ENCODE results near the gene PDCD2L. TPM values are rescaled to one million over a fixed set of nuclear protein-coding genes. Genes with fewer than 3 reads are reported as not detected.

PDCD2L gene
- total and polyA plus RNA-seq, 2 of the 8 experiments (the other 6 are each of a cell fraction or from before 2014, with no cell fraction given) = 51.5 to 78.1 TPM

DNA sequence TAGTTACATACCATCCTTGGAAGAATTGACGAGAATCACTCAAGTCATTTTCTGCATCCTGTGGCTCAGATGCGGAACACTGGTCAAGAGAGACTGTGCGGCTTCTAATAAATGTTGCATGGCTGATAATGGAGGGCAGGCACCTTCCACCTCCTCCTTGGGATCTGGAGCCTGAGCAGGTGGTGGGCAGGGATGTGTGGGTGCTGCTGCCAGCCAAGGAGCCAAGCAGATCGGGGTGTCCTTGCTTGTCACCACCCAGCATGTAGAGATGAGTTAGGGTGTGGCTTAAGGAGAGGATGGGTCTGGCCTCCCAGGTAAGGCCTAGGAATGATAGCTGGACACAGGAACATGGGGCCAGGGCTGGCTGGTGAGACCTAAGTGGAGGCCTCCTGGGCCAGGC, 21.7 kb upstream of the PDCD2L start:
- no peaks in the 10 kb centered on the region for H3K27me3 ChIP-seq (replicated peaks in 1 of 4; ENCODE audit: control insufficient read depth in 3 of 4, extremely low read depth in 1 of 4, insufficient read depth in 3 of 4, low read length in 3 of 4)
- no peaks in the 10 kb centered on the region for H3K9me3 ChIP-seq (ENCODE audit: insufficient read depth in 2 of 2, low read depth in 1 of 2, low read length in 1 of 2)
- H3K4me1 ChIP-seq (replicated peaks in 1 of 4; ENCODE audit: control insufficient read depth in 3 of 4, insufficient read depth in 4 of 4, low read length in 3 of 4) = no peaks in the 10 kb centered on the region
- TF ChIP-seq JUN (IDR thresholded peaks at IDR 0.05; ENCODE audit: low read depth, low read length) (no peak), KDM1A (IDR thresholded peaks at IDR 0.05; ENCODE audit: borderline replicate concordance, low read length) (no peak)
- no peak overlapping the region for H2AK5ac ChIP-seq (ENCODE audit: low read depth, low read length)
- H2BK120ac ChIP-seq (replicated peaks; ENCODE audit: low read depth, low read length) = no peak overlapping the region
- H2BK20ac ChIP-seq (ENCODE audit: low read length) = no peak overlapping the region
- no peak overlapping the region for H2BK15ac ChIP-seq (ENCODE audit: low read length)
- no peak overlapping the region for H3K4me3 ChIP-seq (ENCODE audit: extremely low read depth in 1 of 4, insufficient read depth in 2 of 4, low read depth in 3 of 4, low read length in 4 of 4)
- no peak overlapping the region for H3K18ac ChIP-seq (ENCODE audit: extremely low read depth, low read length)
- ChIA-PET POLR2A (ENCODE audit: partially characterized antibody) (interaction anchor here (1.0 to 2.6 kb wide), 4 partner anchors 11 to 45 kb away, joined by 4 to 7 read pairs (median 6); partner anchors contain the start of gene UBA2), CTCF (ENCODE audit: partially characterized antibody) (interaction anchor here (1.2 kb wide), 1 partner anchor 48 kb away, joined by 3 read pairs; no protein-coding TSS in a partner anchor)
- 0 out of 2 replicates have a peak, but pooled peaks cover 2% of the 10 kb centered on the region for H3K23me2 ChIP-seq (ENCODE audit: low read depth, low read length)
- H3K4me2 ChIP-seq (ENCODE audit: insufficient read depth in 1 of 2, low read depth in 2 of 2, low read length in 2 of 2) = no peak overlapping the region
- H3K79me1 ChIP-seq (ENCODE audit: low read depth, low read length) = peaks cover 2% of the 10 kb centered on the region; the same call in 1 of the 2 replicates
- H4K5ac ChIP-seq (ENCODE audit: insufficient read length, low read depth, low read length) = no peak overlapping the region
- H3K56ac ChIP-seq (replicated peaks; ENCODE audit: insufficient read length, low read depth, low read length) = no peak overlapping the region
- H2AFZ ChIP-seq (ENCODE audit: low read length) = no peak overlapping the region
- 91% methylated on average over 4 of the region's 4 CpGs; no CpG with 5 or more reads in 1 of the 2 experiments for WGBS, 2 experiments (ENCODE audit: extremely low coverage in 1 of 2, insufficient coverage in 1 of 2, insufficient read length in 1 of 2, insufficient replicate concordance in 2 of 2, low coverage in 1 of 2, low lambda C conversion rate in 2 of 2, missing lambda C conversion rate in 1 of 2)
- no peak overlapping the region for H4K91ac ChIP-seq (replicated peaks; ENCODE audit: insufficient read length, low read length)
- H3K4ac ChIP-seq (replicated peaks; ENCODE audit: insufficient read length, low read depth, low read length) = no peak overlapping the region
- peaks cover 1 to 37% of the 10 kb centered on the region in 2 experiments for H4K20me1 ChIP-seq (replicated peaks in 1 of 2; ENCODE audit: control insufficient read depth in 1 of 2, insufficient read depth in 2 of 2, low read length in 2 of 2)
- H3K23ac ChIP-seq (ENCODE audit: insufficient read length) = no peak overlapping the region
- H2BK5ac ChIP-seq (ENCODE audit: low read depth, low read length) = no peak overlapping the region
- no peak overlapping the region for H3K9ac ChIP-seq (replicated peaks in 1 of 4; ENCODE audit: extremely low read depth in 1 of 4, low read depth in 3 of 4, low read length in 3 of 4)
- no peak overlapping the region for H2BK12ac ChIP-seq (ENCODE audit: low read depth, low read length)
- H3K36me3 ChIP-seq (ENCODE audit: control insufficient read depth in 2 of 4, insufficient read depth in 4 of 4, low read length in 3 of 4) = peaks cover 52 to 84% (median 77%) of the 10 kb centered on the region in 4 experiments
- FAIRE-seq (no peak), DNase-seq (ENCODE audit: low read depth in 1 of 2, low spot score in 2 of 2) (no peak)
- no peak overlapping the region for H3K14ac ChIP-seq (ENCODE audit: insufficient read length)
- H4K8ac ChIP-seq (ENCODE audit: extremely low read depth, insufficient read depth, low read length) = no peak overlapping the region
- H3K79me2 ChIP-seq (ENCODE audit: control insufficient read depth in 1 of 2, insufficient read depth in 2 of 2, low read length in 2 of 2) = no peaks in the 10 kb centered on the region; a peak in 1 of 4 replicates
- H3K27ac ChIP-seq (ENCODE audit: low read depth, low read length) = no peak overlapping the region
